Measurements from ENCODE around the gene WDSUB1.

DNA sequence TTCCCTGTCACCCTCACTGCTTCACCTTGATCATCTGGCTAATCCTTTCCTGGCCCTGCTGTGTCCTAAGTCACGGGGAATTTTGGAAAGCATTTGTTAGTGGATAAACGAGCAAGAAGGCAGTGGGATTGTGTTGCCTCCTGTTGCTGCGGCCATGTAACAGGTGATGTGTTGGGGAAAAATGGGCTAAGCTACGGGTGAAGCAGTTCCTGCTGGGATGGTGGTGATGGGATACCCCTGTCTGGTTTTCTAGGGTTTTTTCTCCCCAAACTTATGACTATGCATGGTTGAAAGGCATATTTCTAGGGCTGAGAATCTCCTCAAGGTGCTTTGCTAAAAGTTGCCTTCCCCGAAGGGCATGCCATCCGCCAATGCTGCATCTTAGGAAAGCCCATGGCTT is 68.1 kb downstream of the WDSUB1 start:
- TF ChIP-seq, protein P1, sequence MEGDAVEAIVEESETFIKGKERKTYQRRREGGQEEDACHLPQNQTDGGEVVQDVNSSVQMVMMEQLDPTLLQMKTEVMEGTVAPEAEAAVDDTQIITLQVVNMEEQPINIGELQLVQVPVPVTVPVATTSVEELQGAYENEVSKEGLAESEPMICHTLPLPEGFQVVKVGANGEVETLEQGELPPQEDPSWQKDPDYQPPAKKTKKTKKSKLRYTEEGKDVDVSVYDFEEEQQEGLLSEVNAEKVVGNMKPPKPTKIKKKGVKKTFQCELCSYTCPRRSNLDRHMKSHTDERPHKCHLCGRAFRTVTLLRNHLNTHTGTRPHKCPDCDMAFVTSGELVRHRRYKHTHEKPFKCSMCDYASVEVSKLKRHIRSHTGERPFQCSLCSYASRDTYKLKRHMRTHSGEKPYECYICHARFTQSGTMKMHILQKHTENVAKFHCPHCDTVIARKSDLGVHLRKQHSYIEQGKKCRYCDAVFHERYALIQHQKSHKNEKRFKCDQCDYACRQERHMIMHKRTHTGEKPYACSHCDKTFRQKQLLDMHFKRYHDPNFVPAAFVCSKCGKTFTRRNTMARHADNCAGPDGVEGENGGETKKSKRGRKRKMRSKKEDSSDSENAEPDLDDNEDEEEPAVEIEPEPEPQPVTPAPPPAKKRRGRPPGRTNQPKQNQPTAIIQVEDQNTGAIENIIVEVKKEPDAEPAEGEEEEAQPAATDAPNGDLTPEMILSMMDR (IDR thresholded peaks at IDR 0.05; ENCODE audit: extremely low read depth in 1 of 2, insufficient read depth in 1 of 2, low read depth in 1 of 2, low read length in 2 of 2): no peak
- TF ChIP-seq EZH2 (IDR thresholded peaks at IDR 0.05; ENCODE audit: borderline replicate concordance, low read depth, low read length, severe bottlenecking) (no peak), JUN (IDR thresholded peaks at IDR 0.05; ENCODE audit: borderline replicate concordance, insufficient read depth, insufficient read length, low read depth) (no peak), FOS (IDR thresholded peaks at IDR 0.05; ENCODE audit: borderline replicate concordance, insufficient read depth, low read length) (no peak), POLR2A (IDR thresholded peaks at IDR 0.05; ENCODE audit: low read depth, low read length) (no peak), POLR2AphosphoS5 (IDR thresholded peaks at IDR 0.05; ENCODE audit: insufficient read depth, low read depth, low read length) (no peak)
- TF ChIP-seq, protein P2, sequence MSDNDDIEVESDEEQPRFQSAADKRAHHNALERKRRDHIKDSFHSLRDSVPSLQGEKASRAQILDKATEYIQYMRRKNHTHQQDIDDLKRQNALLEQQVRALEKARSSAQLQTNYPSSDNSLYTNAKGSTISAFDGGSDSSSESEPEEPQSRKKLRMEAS (IDR thresholded peaks at IDR 0.05; ENCODE audit: insufficient read depth, insufficient read length): no peak
